Esophagus muscularis mucosa (tissue), 4 donors: ENCODE data around the gene MFRP. TPM values are rescaled to one million over a fixed set of nuclear protein-coding genes. Genes with fewer than 3 reads are reported as not detected.

Experiments used
- DNase-seq: peaks from one replicate; pipeline ENCODE4 v3.0.0-alpha.2; 2017; ENCODE audit errors: extremely low spot score
- H3K27ac ChIP-seq, 4 donors: fragments of 200-600 bp; sonication (generic); replicated peaks in 1 of 4; 1 replicate in 3 of 4; 2 replicates in 1 of 4; pipeline ENCODE4 v1.5.1; 2016 to 2019; ENCODE audit warnings: mild to moderate bottlenecking in 1 of 4
- H3K27me3 ChIP-seq, 4 donors: fragments of 200-600 bp; sonication (generic); one replicate each; pipeline versions ENCODE4 v1.5.1 to v1.6.0; 2016 to 2019
- H3K36me3 ChIP-seq, 4 donors: fragments of 200-600 bp; sonication (generic); one replicate each; pipeline ENCODE4 v1.5.1; 2016 to 2019
- H3K4me1 ChIP-seq, 4 donors: fragments of 200-600 bp; sonication (generic); one replicate each; pipeline ENCODE4 v1.5.1; 2016 to 2019
- H3K4me3 ChIP-seq, 4 donors: fragments of 200-600 bp; sonication (generic); 1 replicate in 2 of 4; 2 replicates in 2 of 4; pipeline ENCODE4 v1.5.1; 2016 to 2019; ENCODE audit warnings: mild to moderate bottlenecking in 4 of 4, moderate library complexity in 1 of 4
- H3K9me3 ChIP-seq, 4 donors: fragments of 200-600 bp; sonication (generic); 1 replicate in 3 of 4; 2 replicates in 1 of 4; pipeline ENCODE4 v1.5.1; 2016 to 2019
- EP300 ChIP-seq: sonication (generic); formaldehyde crosslinking; IDR thresholded peaks from one replicate; pipeline ENCODE4 v1.6.1; 2017; ENCODE audit warnings: antibody characterized with exemption
- POLR2A ChIP-seq: fragments of 450-650 bp; IDR thresholded peaks from one replicate; pipeline ENCODE4 v1.6.1; 2017; ENCODE audit warnings: antibody characterized with exemption, moderate library complexity, mild to moderate bottlenecking, low read depth
- POLR2AphosphoS5 ChIP-seq, 2 donors: sonication (generic); formaldehyde crosslinking; IDR thresholded peaks; one replicate each; pipeline ENCODE4 v1.6.1; 2017; ENCODE audit warnings: antibody characterized with exemption in 2 of 2
- WGBS: methylation state at CpG from one replicate; pipeline ENCODE4 v1.1.5; 2018; 5-methylcytosine and 5-hydroxymethylcytosine counted together
- intact Hi-C: fragments of 100-400 bp; cut with DNase I; formaldehyde crosslinking; loops from one replicate; pipeline ENCODE4 v1.15.1; 2023
- total RNA-seq, 4 donors: library from RNA; depleted of rRNA; stranded (reverse); fragments of >200 nt; gene quantifications; one replicate each; pipeline versions ENCODE4 v1.1.0 to v1.2.1, GENCODE V29; 2016
- TF ChIP-seq, protein P1 (sequence below), 3 experiments: fragments of 200-600 bp in 2 of 3; fragments of 450-650 bp in 1 of 3; sonication (generic) in 2 of 3; IDR thresholded peaks; one replicate each; pipeline ENCODE4 v1.5.1; 2017 to 2019; ENCODE audit warnings: antibody characterized with exemption in 3 of 3, mild to moderate bottlenecking in 2 of 3, moderate library complexity in 1 of 3

Gene MFRP
- total RNA-seq, 4 donors from 2014 or later, result 0.11 TPM; not detected in 3

GRCh38 chr11:119337581-119338317, 8.8 kb downstream of the MFRP start:
- Histone ChIP-seq H3K36me3 (peaks cover 5 to 17% (median 12%) of the 10 kb centered on the region in 4 donors), H3K4me3 (peak overlapping the region in 1 of 4 donors; percentile 77), H3K4me1 (peaks cover 44 to 79% (median 75%) of the 10 kb centered on the region in 4 donors), H3K9me3 (no peaks in the 10 kb centered on the region), H3K27me3 (no peaks in the 10 kb centered on the region), H3K27ac (peak overlapping the region; percentile 86 to 90 (median 88))
- 48% methylated on average over 8 of the region's 9 CpGs for WGBS
- DNase-seq, result no peak
- no peak for TF ChIP-seq EP300
- TF ChIP-seq, protein P1, sequence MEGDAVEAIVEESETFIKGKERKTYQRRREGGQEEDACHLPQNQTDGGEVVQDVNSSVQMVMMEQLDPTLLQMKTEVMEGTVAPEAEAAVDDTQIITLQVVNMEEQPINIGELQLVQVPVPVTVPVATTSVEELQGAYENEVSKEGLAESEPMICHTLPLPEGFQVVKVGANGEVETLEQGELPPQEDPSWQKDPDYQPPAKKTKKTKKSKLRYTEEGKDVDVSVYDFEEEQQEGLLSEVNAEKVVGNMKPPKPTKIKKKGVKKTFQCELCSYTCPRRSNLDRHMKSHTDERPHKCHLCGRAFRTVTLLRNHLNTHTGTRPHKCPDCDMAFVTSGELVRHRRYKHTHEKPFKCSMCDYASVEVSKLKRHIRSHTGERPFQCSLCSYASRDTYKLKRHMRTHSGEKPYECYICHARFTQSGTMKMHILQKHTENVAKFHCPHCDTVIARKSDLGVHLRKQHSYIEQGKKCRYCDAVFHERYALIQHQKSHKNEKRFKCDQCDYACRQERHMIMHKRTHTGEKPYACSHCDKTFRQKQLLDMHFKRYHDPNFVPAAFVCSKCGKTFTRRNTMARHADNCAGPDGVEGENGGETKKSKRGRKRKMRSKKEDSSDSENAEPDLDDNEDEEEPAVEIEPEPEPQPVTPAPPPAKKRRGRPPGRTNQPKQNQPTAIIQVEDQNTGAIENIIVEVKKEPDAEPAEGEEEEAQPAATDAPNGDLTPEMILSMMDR (IDR thresholded peaks at IDR 0.05), result no peak
- TF ChIP-seq POLR2AphosphoS5 (IDR thresholded peaks at IDR 0.05), result no peak
- no peak for TF ChIP-seq POLR2A
- intact Hi-C loops, result no loop called here

DNA sequence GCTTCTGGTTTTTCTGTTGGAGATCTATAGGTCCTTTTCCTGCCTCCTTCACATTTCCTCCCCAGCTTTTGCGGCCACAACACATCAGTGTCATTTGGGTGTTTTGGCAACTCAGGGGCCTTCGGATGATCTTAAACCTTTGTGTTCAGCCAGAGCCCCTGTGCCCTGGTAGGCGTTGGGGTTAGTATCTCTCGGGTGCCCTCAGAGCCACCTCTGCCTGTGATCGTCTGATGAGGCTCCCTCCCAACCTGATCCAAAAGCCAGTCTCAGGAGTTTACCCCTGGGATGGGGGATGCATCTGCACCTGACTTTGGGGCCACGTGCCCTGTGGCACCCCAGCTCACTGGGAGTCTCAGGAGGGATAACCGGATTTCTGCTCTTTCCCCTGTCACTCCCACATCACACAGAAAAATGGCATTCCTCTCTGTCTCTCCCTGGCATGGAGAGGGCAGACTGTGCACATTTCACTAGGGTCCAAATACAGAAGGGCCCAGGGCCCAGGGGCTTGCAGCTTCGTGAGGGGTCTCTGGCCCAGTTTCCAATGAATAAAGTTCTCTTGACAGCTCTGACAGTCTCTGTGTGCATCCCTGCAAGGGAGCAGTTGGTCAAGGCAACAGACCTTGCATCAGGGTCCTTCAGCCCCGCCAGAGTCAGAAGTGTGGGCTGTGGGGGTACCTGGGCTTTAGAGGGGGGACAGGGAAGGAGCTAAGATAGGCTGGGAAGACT, 9.6 kb downstream of the MFRP start:
- H3K9me3 ChIP-seq, result no peaks in the 10 kb centered on the region
- TF ChIP-seq EP300, result no peak
- TF ChIP-seq, protein P1 (IDR thresholded peaks at IDR 0.05), result no peak
- TF ChIP-seq POLR2AphosphoS5 (IDR thresholded peaks at IDR 0.05), result no peak
- TF ChIP-seq POLR2A, result no peak
- intact Hi-C loops, result no loop called here
- no peak for DNase-seq
- H3K27me3 ChIP-seq, result no peaks in the 10 kb centered on the region
- peaks cover 44 to 79% (median 75%) of the 10 kb centered on the region in 4 donors for H3K4me1 ChIP-seq
- H3K4me3 ChIP-seq, result no peak overlapping the region
- WGBS, result 79% methylated on average over 8 of the region's 9 CpGs
- H3K36me3 ChIP-seq, result peaks cover 5 to 17% (median 12%) of the 10 kb centered on the region in 4 donors
- H3K27ac ChIP-seq, result peak overlapping the region; percentile 86 to 90 (median 88)

DNA sequence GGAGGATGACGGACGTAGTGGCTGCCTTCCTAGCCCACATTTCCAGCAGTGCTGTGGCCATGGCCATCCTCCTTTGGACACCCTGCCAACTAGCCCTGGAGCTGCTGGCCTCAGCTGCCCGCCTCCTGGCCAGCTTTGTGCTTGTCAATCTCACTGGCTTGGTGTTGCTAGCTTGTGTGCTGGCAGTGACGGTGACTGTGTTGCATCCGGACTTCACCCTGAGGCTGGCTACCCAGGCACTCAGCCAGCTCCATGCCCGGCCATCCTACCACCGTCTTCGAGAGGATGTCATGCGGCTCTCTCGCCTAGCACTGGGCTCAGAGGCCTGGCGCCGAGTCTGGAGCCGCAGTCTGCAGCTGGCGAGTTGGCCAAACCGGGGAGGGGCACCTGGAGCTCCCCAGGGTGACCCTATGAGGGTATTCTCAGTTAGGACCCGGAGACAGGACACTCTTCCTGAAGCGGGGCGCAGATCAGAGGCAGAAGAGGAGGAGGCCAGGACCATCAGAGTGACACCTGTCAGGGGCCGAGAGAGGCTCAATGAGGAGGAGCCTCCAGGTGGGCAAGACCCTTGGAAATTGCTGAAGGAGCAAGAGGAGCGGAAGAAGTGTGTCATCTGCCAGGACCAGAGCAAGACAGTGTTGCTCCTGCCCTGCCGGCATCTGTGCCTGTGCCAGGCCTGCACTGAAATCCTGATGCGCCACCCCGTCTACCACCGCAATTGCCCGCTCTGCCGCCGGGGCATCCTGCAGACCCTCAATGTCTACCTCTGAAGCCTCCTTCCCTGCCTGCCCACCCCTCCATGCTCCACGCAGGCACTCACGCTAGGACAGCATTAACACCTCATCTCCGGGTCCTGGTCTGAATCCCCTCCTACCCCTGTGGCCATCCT, 10.6 kb downstream of the MFRP start:
- TF ChIP-seq POLR2A (no peak), EP300 (no peak), POLR2AphosphoS5 (IDR thresholded peaks at IDR 0.05) (no peak)
- TF ChIP-seq, protein P1 (IDR thresholded peaks at IDR 0.05), result no peak
- H3K4me3 ChIP-seq, result peak overlapping the region in 3 of 4 donors; percentile 93 to 95 (median 94)
- H3K27me3 ChIP-seq, result no peaks in the 10 kb centered on the region
- 79% methylated on average over 21 of the region's 30 CpGs for WGBS
- intact Hi-C loops, result no loop called here
- peaks cover 5 to 17% (median 12%) of the 10 kb centered on the region in 4 donors for H3K36me3 ChIP-seq
- no peaks in the 10 kb centered on the region for H3K9me3 ChIP-seq
- H3K27ac ChIP-seq, result peak overlapping the region in 2 of 4 donors; percentile 93 to 94
- H3K4me1 ChIP-seq, result peaks cover 35 to 69% (median 66%) of the 10 kb centered on the region in 4 donors
- DNase-seq, result no peak

DNA sequence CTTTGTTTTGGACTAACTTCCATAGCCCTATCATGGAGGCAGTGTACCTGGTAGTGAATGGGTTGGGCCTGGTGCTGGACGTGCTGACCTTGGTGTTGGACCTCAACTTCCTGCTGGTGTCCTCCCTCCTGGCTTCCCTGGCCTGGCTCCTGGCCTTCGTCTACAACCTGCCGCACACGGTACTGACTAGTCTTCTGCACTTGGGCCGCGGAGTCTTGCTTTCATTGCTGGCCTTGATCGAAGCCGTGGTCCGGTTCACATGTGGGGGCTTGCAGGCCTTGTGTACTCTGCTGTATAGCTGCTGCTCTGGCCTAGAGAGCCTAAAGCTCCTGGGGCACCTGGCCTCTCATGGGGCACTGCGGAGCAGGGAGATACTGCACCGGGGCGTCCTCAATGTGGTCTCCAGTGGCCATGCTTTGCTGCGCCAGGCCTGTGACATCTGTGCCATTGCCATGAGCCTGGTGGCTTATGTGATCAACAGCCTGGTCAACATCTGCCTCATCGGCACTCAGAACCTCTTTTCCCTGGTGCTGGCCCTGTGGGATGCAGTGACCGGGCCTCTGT, 11.3 kb downstream of the MFRP start:
- DNase-seq, result no peak
- Histone ChIP-seq H3K27ac (peak overlapping the region; percentile 87 to 94 (median 92)), H3K27me3 (no peaks in the 10 kb centered on the region), H3K9me3 (no peaks in the 10 kb centered on the region), H3K36me3 (peaks cover 5 to 17% (median 12%) of the 10 kb centered on the region in 4 donors), H3K4me3 (peak overlapping the region; percentile 82 to 95 (median 94)), H3K4me1 (peaks cover 33 to 62% (median 58%) of the 10 kb centered on the region in 4 donors)
- no peak for TF ChIP-seq EP300
- no peak for TF ChIP-seq POLR2A
- WGBS, result 67% methylated on average over 11 of the region's 15 CpGs
- intact Hi-C loops, result no loop called here
